SK-N-SH treated with all-trans-retinoic acid at 6 μM for 48 hours (cell line): Measurements from ENCODE around the gene C21orf58.

ENCODE experiments used
- ATAC-seq: fragments of 200-7000 bp; cut with Tn5 transposase; 3 replicates; pipeline ENCODE4 v1.9.1; 2020; ENCODE audit warnings: mild to moderate bottlenecking, moderate library complexity
- ARNTL ChIP-seq: fragments of 450-650 bp; formaldehyde crosslinking; IDR thresholded peaks from 2 replicates; pipeline ENCODE4 v1.5.0; 2020; ENCODE audit warnings: low read depth, mild to moderate bottlenecking, moderate library complexity, borderline replicate concordance
- BACH2 ChIP-seq: fragments of 250-450 bp; sonication (Bioruptor Pico); IDR thresholded peaks from 2 replicates; pipeline ENCODE4 v1.9.0; 2021; ENCODE audit warnings: mild to moderate bottlenecking, borderline replicate concordance
- CREB5 ChIP-seq: fragments of 250-450 bp; sonication (Bioruptor Pico); IDR thresholded peaks from 2 replicates; pipeline ENCODE4 v1.5.1; 2020; ENCODE audit warnings: low read depth, mild to moderate bottlenecking, moderate library complexity
- CSDC2 ChIP-seq: fragments of 250-450 bp; sonication (Bioruptor Pico); IDR thresholded peaks from 2 replicates; pipeline ENCODE4 v1.5.0; 2020; ENCODE audit warnings: mild to moderate bottlenecking, moderate library complexity
- CSRNP3 ChIP-seq: fragments of 250-450 bp; sonication (Bioruptor Pico); IDR thresholded peaks from 2 replicates; pipeline ENCODE4 v1.5.1; 2021; ENCODE audit warnings: mild to moderate bottlenecking, moderate library complexity
- ESRRG ChIP-seq: fragments of 250-450 bp; sonication (Bioruptor Pico); IDR thresholded peaks from 2 replicates; pipeline ENCODE4 v1.6.1; 2021; ENCODE audit warnings: mild to moderate bottlenecking
- GLIS3 ChIP-seq: fragments of 250-450 bp; sonication (Bioruptor Pico); IDR thresholded peaks from 2 replicates; pipeline ENCODE4 v1.5.0; 2020; ENCODE audit warnings: mild to moderate bottlenecking, moderate library complexity
- ISL1 ChIP-seq: fragments of 250-450 bp; sonication (Bioruptor Pico); IDR thresholded peaks from 2 replicates; pipeline ENCODE4 v2.1.2; 2022; ENCODE audit warnings: mild to moderate bottlenecking, moderate library complexity
- OSR1 ChIP-seq: fragments of 250-450 bp; sonication (Bioruptor Pico); IDR thresholded peaks from 2 replicates; pipeline ENCODE4 v1.8.0; 2022; ENCODE audit warnings: moderate library complexity, mild to moderate bottlenecking, inconsistent platforms
- PATZ1 ChIP-seq: fragments of 250-450 bp; sonication (Bioruptor Pico); IDR thresholded peaks from 2 replicates; pipeline ENCODE4 v1.8.0; 2020; ENCODE audit warnings: mild to moderate bottlenecking, moderate library complexity, borderline replicate concordance
- POU6F1 ChIP-seq: fragments of 250-450 bp; sonication (Bioruptor Pico); IDR thresholded peaks from 2 replicates; pipeline ENCODE4 v1.8.0; 2021; ENCODE audit warnings: low read depth, mild to moderate bottlenecking, moderate library complexity, borderline replicate concordance
- PPARA ChIP-seq: fragments of 250-450 bp; sonication (Bioruptor Pico); IDR thresholded peaks from 2 replicates; pipeline ENCODE4 v1.5.0; 2020; ENCODE audit warnings: mild to moderate bottlenecking, borderline replicate concordance
- RARB ChIP-seq: fragments of 250-450 bp; sonication (Bioruptor Pico); IDR thresholded peaks from 2 replicates; pipeline ENCODE4 v1.8.0; 2021; ENCODE audit warnings: mild to moderate bottlenecking, moderate library complexity
- SNAI2 ChIP-seq: fragments of 250-450 bp; sonication (Bioruptor Pico); IDR thresholded peaks from 2 replicates; pipeline ENCODE4 v1.5.0; 2020; ENCODE audit warnings: mild to moderate bottlenecking, moderate library complexity
- TCF4 ChIP-seq: fragments of 250-450 bp; sonication (Bioruptor Pico); IDR thresholded peaks from 2 replicates; pipeline ENCODE4 v1.8.0; 2021; ENCODE audit warnings: mild to moderate bottlenecking, moderate library complexity, borderline replicate concordance
- TOX ChIP-seq: fragments of 250-450 bp; sonication (Bioruptor Pico); IDR thresholded peaks from 2 replicates; pipeline ENCODE4 v1.8.0; 2021; ENCODE audit warnings: mild to moderate bottlenecking, moderate library complexity, borderline replicate concordance
- ZC3H10 ChIP-seq: fragments of 250-450 bp; sonication (Bioruptor Pico); IDR thresholded peaks from 2 replicates; pipeline ENCODE4 v1.5.1; 2021; ENCODE audit warnings: mild to moderate bottlenecking, moderate library complexity
- ZFP3 ChIP-seq: fragments of 250-450 bp; sonication (Bioruptor Pico); IDR thresholded peaks from 2 replicates; pipeline ENCODE4 v1.5.0; 2020; ENCODE audit warnings: mild to moderate bottlenecking, moderate library complexity
- ZFP30 ChIP-seq: fragments of 450-650 bp; formaldehyde crosslinking; IDR thresholded peaks from 2 replicates; pipeline ENCODE4 v1.5.0; 2022; ENCODE audit warnings: mild to moderate bottlenecking, moderate library complexity
- ZNF565 ChIP-seq: fragments of 450-650 bp; formaldehyde crosslinking; conservative IDR thresholded peaks from 2 replicates; pipeline ENCODE4 v1.5.0; 2020; ENCODE audit warnings: low read depth, mild to moderate bottlenecking, moderate library complexity
- ZNF70 ChIP-seq: fragments of 450-650 bp; formaldehyde crosslinking; IDR thresholded peaks from 2 replicates; pipeline ENCODE4 v1.5.0; 2020; ENCODE audit warnings: mild to moderate bottlenecking, moderate library complexity
- ZNF8 ChIP-seq: fragments of 450-650 bp; formaldehyde crosslinking; IDR thresholded peaks from 2 replicates; pipeline ENCODE4 v1.5.0; 2020; ENCODE audit warnings: mild to moderate bottlenecking, moderate library complexity

Gene C21orf58

GRCh38 chr21:46344219-46344915 is 20.7 kb upstream of the C21orf58 start:
- ATAC-seq = no peak
- TF ChIP-seq GLIS3 (CRISPR knock-in tag) (no peak), ZNF70 (CRISPR knock-in tag) (no peak), ZFP30 (CRISPR knock-in tag) (no peak), CREB5 (CRISPR knock-in tag) (no peak), SNAI2 (CRISPR knock-in tag) (no peak), BACH2 (no peak)

GRCh38 chr21:46340998-46341397 is 17.3 kb upstream of the C21orf58 start:
- no peak for TF ChIP-seq PATZ1 (CRISPR knock-in tag)
- TF ChIP-seq CREB5 (CRISPR knock-in tag) = no peak
- TF ChIP-seq CSRNP3 (CRISPR knock-in tag) = no peak
- no peak for TF ChIP-seq ESRRG (CRISPR knock-in tag)
- TF ChIP-seq ARNTL (CRISPR knock-in tag) = no peak
- no peak for TF ChIP-seq RARB
- TF ChIP-seq OSR1 = no peak
- TF ChIP-seq ZFP3 = no peak
- no peak for TF ChIP-seq ZNF8 (CRISPR knock-in tag)
- no peak for TF ChIP-seq SNAI2 (CRISPR knock-in tag)
- ATAC-seq = no peak

GRCh38 chr21:46336603-46337002 is 12.9 kb upstream of the C21orf58 start:
- no peak for ATAC-seq
- TF ChIP-seq PPARA (CRISPR knock-in tag) = no peak
- no peak for TF ChIP-seq POU6F1 (CRISPR knock-in tag)
- TF ChIP-seq ISL1 (CRISPR knock-in tag) = no peak
- no peak for TF ChIP-seq CREB5 (CRISPR knock-in tag)
- no peak for TF ChIP-seq ZC3H10 (CRISPR knock-in tag)
- TF ChIP-seq TCF4 (CRISPR knock-in tag) = no peak
- TF ChIP-seq ZNF565 (CRISPR knock-in tag) = no peak
- no peak for TF ChIP-seq BACH2
- TF ChIP-seq ZFP3 = no peak
- TF ChIP-seq OSR1 = no peak
- no peak for TF ChIP-seq ZNF8 (CRISPR knock-in tag)
- TF ChIP-seq ESRRG (CRISPR knock-in tag) = no peak
- no peak for TF ChIP-seq CSDC2 (CRISPR knock-in tag)
- no peak for TF ChIP-seq ARNTL (CRISPR knock-in tag)
- no peak for TF ChIP-seq TOX (CRISPR knock-in tag)
- TF ChIP-seq ZFP30 (CRISPR knock-in tag) = no peak
